CD4-positive, alpha-beta T cell treated with Interleukin-15 for 1 hour (primary cell): ENCODE measurements around the gene REXO1.
"Not testable (repeated sequence)": the region's sequence is repeated elsewhere in the genome, so short reads cannot be mapped to it uniquely, and the experiment has no call there.

Experiments used
- DNase-seq: peaks from one replicate; pipeline ENCODE4 v3.0.0-alpha.2; 2020

REXO1 gene

DNA sequence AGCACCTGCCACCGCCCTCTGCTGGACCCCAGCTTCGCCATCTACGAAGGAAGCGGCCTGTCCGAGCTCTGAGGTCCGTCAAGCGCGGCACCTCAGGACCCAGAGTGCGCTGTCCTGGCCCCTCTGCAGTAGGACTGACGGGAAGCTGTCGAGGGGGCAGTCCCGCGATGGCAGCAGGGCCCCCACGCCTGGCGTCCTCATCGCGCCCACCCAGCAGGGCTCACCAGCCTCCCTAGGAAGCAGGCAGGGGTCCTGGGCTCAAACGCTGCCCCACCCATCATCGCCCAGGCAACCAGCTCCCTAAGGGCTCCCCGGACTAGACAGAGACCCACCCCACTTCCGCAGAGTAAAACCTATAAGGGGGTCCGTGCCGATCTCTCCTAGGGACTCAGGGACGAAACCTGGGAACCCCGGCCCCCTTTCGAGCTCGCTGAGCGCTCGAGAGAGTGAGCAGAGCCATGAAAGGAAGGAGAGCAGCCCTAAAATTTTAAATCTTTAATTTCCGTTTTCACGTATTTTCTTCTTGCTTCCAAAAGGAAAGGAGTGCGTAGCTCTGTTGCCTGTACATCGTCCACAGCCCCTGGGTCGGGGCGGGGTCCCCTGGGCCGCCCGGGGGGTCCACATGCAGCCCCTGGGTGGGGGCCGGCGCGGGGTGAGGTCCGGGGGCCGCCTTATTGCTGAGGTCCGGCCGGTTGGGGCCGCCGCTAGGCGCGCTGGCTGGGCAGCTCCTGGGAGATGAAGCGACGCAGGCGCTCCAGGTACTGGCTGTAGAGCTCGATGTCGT lies 28.4 kb upstream of the REXO1 start:
- not testable (repeated sequence) for DNase-seq

DNA sequence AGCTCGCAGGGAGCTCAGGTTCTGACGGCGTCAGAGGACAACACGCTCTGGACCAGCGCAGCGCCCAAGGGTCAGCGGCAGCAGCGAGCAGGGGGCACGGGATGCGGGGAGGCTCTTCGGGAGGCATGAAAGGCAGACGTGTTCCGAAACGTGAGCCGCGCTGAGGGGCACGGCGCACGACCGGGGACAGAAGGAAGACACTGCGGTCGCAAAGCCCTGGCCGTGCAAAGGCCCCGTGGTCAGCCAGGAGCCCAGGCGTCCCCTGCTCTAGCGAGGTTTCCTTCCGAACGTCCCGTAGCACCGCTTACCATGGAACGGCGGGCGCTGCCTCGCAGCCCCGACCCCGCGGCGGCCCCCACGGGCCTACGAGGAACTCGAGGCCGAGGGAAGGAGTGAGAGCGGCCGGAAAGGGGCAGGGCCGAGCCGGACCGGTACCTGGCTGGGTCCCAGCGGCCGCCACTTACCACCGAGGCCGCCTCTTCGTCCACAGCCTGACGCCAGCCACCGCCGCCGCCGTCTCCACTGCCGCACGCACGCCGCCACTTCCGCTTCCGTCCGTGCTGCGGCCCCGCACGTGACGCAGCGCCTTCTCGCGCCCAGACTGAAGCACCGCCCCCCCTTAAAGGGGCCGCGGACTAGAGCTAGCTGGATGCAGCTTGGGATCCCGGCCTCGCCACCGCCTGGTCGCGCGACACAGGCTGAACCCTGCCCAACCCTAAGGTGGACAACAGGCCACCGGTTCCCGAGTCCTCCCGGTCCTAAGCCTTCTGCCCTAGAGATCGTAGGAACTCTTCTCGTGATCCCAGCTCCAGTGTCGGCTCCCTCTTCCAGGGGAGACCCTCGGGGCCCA lies 27.6 kb upstream of the REXO1 start:
- peak; percentile 87 for DNase-seq

DNA sequence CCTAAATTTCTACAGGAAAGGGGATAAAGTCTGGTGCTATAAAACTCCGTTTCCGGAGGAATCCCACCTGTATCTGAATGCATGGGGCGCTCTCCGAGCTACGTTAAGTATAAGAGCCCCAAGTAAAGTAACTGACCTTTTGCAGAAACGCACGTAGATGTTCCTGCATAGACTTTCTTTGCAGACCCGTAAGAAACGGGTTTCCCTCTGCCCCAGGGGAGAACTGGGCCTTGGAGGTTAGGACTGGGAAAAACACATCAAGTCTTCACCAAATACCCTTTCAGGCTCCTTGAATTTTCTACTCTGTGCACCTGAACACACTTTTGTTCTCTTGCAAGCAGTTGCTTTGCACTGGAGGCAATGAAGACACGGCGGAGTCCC lies 27.0 kb upstream of the REXO1 start:
- DNase-seq, result not testable (repeated sequence)

DNA sequence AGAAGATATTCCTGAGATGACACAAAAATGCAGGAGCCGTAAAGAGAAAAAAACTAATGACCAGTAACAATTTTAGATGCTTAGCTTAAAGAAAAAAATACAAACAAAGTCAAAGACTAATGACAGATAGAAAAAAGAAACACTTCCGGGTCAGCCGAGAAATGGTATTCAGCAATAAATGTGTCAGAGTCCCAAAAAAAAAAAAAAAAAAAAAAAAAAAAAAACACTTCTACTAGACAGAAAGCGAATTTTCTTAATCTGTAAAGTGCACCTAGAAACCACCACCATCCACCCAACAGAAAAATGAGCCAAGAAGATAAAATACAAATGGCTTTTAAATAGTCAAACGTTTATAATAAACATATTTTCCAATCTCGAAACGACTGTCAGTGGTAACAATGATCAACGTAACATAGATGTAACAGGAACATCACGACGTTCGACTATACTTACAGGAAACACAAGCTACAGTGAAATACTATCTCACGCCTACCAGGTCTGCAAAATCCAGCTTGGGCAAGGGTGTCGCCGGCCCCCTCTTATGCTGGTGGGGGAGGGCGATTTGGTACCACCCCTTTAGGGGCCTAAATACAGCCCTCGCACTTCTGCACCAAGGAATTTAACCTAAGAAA lies 26.4 kb upstream of the REXO1 start:
- DNase-seq, result no peak

DNA sequence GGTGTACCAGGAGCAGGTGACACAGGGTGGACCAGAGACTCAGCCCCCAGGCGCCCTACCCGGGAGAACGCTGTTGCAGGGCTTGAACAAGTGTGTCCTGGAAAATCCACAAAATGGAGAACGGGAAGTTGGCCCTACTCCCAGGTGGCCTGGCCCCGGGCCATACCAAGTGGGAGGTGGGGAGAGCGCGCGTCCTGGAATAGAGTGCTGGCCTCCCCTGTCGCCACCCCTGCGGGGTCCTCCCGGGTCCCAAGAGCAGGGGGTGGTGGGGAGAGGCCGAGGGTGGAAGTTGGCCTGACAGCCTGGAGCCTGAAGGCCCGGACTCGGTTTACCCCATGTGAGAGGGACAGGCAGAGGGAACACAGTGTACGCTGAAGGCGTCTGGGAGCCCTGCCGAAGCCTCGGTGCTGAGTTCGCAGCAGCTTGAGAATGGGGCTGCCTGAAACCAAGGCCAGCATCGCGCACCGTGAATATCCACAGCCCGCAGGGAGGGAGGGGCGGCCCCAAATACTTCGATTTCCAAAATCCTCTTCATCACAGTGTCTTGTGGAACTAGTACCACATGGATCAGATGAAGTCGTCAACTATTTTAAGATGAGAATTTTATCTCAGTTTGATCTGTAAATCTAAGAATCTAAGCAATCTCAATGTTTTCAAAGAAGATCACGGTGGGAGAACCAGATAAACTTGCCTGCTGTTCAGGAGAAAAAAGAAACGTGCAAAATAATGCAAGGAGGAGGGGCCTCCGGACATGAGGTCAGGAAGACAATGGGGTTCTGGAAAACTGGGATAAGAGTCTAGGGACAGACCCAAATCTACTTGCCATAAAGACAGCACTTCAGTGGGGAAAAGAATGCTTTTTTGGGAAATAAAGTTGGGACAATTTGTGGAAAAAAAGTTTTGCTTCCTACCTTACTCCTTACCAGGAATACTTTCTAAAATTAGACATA lies 25.5 kb upstream of the REXO1 start:
- DNase-seq, result no peak

DNA sequence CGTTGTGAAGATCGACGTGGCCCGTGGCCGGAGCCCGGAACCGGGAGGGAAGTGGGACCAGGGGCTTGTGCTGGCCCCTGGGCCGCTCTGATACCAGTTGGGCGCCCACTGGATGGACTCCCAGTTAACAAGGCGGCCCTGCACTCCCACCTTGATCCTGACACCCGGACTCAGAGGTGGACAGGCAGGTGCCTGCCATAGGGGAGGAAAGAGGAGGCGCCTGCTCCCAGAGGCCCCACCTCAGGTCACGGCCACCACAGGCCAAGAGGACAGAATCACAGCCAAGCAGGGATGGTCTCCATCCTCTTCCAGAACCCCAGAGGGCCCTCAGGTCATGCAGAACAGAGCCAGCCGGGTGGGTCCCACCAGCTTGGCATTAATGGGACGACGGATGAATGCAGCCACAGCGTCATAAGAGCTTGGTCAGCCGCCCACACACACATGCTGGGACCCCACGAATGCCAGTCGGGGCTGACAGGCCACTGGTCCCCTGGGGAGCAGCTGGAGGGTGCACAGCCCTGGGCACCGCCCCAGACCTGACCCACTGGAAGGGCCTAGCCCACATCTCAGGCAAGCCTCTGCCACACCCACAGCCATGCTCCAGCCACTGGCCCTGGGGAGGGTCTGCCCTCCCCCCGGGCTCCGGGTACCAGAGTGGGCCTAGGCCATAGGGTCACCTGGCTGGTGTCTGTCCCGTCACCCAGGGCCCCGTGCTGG lies 24.7 kb upstream of the REXO1 start:
- DNase-seq, result no peak

DNA sequence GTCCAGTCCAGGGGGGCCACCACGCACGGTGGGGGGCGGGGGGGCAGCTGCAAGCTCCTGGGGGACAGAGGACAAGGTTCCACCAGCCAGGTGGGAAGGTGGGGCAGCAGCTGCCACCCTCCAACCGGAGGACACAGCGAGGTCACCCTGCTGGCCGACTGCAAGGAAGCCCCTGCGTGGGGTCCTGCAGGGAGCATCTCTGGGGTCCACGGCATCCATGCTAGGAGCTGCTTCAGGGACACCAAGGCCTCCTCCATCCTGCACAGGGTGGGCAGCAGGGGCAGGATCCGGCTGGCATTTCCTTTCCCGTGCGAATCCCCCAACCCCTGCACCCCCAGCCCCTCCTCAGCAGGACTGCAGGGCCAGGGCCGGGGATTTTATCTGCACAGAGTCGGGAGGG lies 23.3 kb upstream of the REXO1 start:
- no peak for DNase-seq

DNA sequence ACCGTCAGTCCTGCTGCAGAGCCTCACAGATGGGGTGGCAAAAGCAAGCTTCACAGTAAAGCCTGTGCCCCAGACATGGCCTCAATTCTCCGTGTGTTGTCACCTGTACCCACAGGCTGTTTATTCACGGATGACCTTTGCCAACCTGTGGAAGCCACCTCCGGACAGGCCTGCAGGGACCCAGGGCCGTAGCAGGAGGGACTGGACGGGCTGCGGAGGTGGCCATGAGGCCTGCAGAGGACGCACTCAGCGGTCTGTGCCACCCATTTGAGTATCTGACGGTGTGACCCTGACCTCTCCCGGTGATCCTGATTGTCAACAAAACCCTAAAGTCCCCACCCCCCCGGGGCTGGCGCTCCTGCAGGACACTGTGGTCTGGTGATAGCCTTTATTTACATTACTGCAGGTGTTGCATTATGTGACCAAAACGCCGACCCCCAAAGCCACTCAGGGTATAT lies 22.9 kb upstream of the REXO1 start:
- DNase-seq, result no peak

DNA sequence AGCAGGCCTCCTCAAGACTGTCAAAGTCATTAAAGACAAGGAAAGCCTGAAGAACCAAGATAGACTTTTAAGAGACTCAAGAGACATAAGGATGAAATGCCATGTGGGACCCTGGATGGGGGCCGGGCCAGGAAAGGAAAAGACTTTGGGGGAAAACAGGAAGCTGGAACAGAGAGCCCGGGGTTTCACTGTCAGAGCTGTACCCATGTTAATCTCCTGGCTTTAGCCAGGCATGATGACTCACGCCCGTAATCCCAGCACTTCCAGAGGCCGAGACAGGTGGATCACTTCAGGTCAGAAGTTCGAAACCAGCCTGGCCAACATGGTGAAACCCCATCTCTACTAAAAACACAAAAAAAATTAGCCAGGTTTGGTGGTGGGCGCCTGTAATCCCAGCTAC lies 20.7 kb upstream of the REXO1 start:
- no peak for DNase-seq

DNA sequence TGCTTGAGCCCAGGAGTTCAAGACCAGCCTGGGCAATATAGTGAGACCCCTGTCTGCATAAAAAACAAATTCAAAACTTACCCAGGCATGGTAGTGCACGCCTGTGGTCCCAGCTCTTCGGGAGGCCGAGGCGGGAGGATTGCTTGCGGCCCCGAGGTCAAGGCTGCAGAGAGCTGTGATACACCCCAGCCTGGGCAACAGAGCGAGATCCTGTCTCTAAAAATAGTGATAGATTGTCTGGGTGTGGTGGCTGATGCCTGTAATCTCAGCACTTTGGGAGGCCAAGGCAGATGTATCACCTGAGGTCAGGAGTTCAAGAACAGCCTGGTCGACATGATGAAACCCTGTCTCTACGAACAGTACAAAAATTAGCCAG lies 19.1 kb upstream of the REXO1 start:
- no peak for DNase-seq

DNA sequence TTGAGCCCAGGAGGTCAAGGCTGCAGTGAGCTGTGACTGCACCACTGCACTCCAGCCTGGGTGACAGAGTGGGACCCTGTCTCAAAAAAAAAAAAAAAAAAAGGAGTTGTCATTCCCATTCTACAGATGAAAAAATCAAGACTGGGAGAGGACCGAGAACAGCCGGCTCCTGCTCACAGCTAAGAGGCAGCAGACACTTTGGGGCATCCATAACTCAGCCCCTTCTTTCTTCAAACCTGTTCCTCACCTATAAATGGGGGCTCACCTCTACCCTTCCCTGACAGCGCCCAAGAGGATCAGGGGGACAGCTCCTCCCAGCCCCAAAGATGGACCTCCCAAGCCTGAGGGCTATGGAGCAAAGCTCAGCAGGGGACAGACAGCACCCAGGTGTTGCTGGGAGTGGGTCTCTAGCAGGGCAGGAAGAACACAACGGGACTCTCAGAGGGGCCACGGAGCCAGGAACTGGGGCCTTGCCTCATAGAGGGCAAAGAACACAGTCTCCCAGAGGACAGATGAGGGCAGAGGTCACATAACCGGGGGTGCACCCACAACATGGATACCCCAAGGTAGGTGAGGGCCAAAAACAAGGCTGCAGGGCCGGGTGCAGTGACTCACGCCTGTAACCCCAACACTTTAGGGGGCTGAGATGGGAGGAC lies 18.5 kb upstream of the REXO1 start:
- no peak for DNase-seq

DNA sequence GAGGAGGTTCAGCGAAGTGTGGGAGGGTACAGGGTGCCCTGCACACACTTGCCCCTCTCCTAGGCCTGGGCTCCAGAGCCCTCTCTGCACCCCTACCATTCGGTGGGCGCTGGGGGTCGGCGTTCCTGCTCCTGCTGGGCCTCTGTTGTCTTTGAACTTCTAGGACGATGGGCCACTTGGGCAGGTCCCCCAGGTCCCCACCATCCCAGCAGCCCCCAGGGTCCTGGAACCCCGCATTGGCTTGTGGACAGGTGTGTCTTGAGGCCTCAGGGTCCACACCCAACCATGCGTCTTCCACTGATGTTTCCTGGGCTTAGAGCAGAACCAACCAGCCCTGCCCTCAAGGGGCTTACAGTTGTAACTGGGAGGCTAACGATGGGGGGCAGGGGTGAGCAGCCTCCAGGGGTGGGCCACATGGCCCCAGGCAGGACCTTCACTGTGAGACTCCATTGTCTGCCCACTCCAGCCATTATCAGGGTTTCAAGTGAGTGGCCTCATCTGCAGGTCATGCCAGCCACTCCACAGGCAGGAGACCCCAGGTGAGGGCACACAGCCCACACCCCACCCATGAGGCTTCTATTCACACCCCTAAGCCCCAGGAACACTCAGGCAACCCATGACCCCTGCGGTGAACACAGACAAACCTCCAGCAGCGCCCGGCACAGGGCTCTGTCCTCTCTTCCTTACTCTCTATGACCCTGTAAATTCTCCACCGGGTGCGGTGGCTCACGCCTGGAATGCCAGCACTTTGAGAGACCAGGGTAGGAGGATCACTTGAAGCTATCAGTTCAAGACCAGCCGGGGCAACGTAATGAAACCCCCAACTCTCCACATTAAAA lies 17.1 kb upstream of the REXO1 start:
- no peak for DNase-seq

DNA sequence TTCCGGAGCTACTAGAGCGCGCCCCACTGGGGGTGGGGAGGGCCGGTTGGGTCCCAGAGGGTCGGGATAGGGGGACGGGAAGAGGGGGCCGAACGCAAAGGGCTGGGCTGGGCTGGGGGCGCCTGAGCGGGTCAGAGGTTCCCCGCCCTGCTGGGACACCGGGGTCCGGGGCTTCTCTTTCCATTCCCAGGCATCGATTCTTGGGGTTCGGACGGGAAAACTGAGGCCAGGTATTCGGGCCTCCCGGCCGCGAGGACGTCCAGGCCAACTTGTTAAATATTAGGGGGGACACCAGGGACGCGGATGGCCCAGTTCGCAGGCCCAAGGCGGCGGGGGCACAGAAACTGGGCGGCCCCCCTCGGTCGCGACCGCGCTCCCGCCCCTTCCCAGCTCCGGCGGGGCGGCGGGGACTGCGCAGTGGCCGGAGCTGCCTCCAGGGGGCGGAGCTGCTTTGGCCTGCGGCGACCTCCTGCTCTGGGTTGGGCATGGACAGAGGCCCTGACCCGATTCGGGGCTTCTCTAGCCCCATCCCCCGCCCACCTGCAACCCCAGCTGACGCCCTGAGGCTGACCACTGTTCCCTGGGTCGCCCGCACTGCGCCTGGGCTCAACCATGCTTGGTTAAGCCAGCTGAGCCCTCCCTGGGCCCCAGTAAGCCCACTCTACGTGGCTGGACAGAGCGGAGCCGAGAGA lies 16.3 kb upstream of the REXO1 start:
- peak; percentile 71 for DNase-seq

DNA sequence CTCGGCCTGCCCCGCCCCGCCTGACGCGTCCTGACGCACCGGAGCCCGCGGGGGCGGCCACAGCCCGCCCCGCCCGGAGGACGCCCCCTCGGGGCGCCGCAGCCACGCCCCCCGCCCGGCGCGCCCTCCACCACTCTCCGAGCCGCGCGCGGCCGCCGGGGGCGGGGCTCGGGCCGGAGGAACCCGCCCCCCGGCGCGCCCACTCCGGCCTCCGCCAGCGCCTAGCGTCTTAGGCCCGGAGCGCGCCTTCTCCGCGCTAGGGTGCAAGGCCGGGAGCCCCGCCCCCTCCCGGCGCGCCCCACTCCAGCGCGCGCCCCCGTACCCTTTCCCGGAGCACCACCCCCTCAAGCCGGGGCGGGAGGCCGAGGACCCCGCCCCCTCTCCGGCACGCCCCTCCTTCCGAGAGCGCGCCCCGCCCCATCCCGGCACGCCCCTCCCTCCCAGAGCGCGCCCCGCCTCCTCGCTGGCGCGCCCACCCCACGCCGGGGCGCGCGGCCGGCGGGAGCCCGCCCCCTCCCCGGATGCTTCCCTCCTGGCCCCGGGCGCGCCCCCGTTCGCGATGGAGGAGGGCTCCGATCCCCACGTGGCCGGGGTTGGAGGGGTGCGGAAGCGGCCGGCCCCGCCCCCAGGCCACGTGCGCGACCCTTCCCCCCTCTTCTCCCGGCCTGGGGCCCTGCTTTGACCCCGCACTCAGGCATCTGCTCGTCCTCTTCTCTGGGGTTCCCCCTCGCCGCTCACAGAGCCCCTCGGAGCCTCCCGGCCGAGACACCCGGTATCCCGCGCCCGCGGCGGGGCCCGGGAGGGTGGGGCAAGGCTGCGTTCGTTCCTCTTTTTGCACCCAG lies 15.6 kb upstream of the REXO1 start:
- peak; percentile 91 for DNase-seq

DNA sequence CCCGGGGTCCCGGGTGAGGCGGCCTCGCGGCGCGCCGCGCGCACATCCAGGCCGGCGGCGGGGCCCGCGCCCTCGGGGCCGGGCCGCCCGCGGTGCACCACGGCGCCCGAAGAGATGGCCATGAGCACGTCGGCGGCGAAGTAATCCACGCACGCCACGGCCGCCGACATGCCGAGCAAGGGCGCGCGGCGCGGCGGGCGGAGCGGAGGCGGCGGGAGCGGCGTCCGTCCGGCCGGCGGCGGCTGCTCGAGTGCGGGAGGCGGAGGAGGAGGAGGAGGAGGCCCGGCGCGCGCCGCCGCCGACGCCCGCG lies 15.0 kb upstream of the REXO1 start, which contains the start of gene KLF16:
TSS of gene KLF16 (minus strand) at position 252 of the 310 bp plus-strand sequence. CDS start at position 170, 82 bp downstream.
- no peak for DNase-seq

DNA sequence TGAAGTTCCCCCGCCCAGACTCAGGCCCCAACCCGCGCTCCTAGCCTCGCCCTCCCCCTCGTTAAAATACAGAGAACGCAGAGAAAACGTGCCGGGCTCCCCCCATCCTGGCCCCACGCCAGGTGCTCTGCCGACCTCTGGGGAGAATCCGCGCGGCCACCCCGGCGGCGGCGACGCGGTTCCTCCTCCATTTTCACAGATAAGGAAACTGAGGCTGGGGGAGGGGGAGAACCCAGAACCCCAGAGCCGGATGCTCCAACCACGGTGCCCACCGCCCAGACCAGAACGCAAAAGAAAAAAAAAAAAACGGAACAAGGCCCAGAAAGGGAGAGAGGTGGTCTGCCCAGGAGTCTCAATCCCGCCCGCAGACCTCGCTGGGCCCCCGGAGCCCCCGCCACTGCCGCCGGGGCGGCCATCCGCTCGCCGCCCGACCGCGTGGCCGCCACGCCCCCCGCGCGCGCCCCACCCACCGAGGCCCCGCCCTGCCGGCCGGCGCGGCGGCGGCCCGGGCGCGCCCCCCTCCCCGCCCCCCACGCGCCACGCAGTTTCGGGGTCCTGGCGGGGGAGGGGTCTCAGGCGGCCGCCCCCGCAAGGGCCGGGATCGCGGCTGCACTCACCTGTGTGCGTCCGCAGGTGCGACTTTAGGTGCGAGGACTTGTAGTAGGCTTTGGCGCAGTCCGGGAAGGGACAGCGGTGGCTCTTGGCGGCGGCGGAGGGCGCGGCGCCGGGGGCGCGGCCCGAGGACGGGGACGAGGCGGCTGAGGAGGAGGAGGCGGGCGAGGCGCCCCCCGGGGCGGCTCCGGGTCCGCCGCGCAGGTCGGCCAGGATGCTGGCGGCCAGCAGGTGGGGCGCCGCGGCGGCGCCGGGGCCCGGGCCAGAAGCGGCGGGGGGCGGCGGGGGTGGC lies 14.4 kb upstream of the REXO1 start:
- DNase-seq, result peak; percentile 50

DNA sequence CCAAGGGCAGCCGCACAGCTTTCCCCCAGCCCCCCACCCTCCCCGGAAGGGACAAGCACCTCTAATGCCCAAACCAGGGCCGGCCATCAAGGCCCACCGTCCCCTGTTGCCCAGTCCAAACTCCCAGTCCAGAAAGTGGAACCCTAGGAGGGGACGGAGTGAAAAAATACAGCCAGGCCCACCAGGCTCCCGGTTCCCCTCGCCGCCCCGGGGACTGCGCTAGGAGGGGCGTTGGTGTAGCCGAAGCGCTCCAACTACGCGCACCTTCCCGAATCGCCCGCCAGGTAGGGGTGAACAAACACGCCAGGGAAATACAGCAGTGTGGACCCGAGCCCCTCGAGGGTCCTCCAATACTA lies 13.8 kb upstream of the REXO1 start:
- no peak for DNase-seq

DNA sequence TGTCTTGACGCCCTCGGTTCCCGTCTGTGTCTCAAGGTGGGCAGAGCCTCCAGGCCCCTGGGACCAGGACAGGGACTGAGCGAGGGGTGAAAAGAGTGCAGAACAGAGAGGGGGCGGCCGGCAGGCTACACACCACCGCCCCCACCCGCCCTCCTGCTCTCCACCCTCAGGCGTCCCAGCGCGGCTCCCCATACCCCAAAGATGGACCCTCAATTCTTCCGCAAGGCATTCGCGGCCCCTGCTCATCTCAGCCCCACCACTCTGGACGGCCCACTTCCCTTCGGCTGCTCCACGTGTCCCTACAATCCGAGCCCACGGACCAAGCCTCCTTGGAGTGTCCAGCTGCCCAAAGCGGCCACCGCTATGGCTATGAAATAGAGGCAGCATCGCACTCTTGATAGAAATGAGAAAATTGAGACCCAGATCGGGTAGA lies 13.3 kb upstream of the REXO1 start:
- DNase-seq, result no peak
